ENCODE measurements around the gene RHBDL2.

DNA sequence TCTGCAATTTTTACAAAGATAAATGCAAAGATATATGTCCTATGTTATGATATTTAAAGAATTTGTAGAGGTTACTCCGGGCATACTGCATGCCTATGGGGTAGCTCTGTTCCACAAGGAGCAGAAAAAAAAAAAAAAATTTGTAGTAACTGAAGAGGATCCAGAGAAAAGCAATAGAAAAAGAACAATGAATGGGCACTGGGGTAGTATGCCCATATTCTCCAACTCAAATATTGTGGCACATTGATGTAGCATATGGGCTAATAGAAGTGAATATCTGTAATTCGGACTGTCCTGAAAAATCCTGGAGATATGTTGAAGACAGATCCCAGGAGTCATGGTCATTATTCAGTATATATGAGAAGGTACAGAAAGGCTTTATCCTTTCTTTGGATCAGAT lies 48.3 kb upstream of the RHBDL2 start:
- no peak for TF ChIP-seq EZH2phosphoT487 (IDR thresholded peaks at IDR 0.05; ENCODE audit: low read depth)
- TF ChIP-seq, protein P1, sequence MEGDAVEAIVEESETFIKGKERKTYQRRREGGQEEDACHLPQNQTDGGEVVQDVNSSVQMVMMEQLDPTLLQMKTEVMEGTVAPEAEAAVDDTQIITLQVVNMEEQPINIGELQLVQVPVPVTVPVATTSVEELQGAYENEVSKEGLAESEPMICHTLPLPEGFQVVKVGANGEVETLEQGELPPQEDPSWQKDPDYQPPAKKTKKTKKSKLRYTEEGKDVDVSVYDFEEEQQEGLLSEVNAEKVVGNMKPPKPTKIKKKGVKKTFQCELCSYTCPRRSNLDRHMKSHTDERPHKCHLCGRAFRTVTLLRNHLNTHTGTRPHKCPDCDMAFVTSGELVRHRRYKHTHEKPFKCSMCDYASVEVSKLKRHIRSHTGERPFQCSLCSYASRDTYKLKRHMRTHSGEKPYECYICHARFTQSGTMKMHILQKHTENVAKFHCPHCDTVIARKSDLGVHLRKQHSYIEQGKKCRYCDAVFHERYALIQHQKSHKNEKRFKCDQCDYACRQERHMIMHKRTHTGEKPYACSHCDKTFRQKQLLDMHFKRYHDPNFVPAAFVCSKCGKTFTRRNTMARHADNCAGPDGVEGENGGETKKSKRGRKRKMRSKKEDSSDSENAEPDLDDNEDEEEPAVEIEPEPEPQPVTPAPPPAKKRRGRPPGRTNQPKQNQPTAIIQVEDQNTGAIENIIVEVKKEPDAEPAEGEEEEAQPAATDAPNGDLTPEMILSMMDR (IDR thresholded peaks at IDR 0.05; ENCODE audit: low read depth, low read length), result no peak

All from OCI-LY3 (cell line).